Measurements from ENCODE around the gene HMX1.

GRCh38 chr4:8835521-8836365, 35.9 kb downstream of the HMX1 start:
- TF ChIP-seq, protein P1, sequence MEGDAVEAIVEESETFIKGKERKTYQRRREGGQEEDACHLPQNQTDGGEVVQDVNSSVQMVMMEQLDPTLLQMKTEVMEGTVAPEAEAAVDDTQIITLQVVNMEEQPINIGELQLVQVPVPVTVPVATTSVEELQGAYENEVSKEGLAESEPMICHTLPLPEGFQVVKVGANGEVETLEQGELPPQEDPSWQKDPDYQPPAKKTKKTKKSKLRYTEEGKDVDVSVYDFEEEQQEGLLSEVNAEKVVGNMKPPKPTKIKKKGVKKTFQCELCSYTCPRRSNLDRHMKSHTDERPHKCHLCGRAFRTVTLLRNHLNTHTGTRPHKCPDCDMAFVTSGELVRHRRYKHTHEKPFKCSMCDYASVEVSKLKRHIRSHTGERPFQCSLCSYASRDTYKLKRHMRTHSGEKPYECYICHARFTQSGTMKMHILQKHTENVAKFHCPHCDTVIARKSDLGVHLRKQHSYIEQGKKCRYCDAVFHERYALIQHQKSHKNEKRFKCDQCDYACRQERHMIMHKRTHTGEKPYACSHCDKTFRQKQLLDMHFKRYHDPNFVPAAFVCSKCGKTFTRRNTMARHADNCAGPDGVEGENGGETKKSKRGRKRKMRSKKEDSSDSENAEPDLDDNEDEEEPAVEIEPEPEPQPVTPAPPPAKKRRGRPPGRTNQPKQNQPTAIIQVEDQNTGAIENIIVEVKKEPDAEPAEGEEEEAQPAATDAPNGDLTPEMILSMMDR (conservative IDR thresholded peaks at IDR 0.05; ENCODE audit: low read length), result no peak
- TF ChIP-seq EZH2phosphoT487 (IDR thresholded peaks at IDR 0.05; ENCODE audit: borderline replicate concordance, low read depth, low read length), result no peak
